Measurements from ENCODE around the gene ROGDI. TPM values are rescaled to one million over a fixed set of nuclear protein-coding genes. Genes with fewer than 3 reads are reported as not detected.

Gene ROGDI
- total and polyA plus RNA-seq, 4 donors: 14.6 to 37.1 (median 30.5) TPM

DNA sequence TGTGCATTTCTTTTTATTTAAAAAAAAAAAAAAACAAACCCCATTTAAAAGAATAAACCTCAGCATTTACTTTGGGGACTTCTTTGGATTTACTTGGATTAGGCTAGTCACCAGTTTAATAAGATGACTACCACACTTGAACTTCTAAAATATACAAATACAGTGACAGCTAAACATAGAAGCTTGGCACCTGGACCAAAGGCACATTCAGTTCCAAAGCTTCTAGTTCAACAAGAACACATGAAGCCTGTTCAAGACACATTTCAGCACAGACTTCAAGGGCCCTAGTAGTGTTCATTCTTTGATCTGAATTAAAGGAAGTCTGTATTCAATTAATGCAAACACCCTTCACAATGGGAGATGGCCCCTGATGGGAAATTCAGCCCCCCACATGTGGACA, 11.6 kb upstream of the ROGDI start:
- no peak for ATAC-seq (ENCODE audit: insufficient read depth, low FRiP score)

DNA sequence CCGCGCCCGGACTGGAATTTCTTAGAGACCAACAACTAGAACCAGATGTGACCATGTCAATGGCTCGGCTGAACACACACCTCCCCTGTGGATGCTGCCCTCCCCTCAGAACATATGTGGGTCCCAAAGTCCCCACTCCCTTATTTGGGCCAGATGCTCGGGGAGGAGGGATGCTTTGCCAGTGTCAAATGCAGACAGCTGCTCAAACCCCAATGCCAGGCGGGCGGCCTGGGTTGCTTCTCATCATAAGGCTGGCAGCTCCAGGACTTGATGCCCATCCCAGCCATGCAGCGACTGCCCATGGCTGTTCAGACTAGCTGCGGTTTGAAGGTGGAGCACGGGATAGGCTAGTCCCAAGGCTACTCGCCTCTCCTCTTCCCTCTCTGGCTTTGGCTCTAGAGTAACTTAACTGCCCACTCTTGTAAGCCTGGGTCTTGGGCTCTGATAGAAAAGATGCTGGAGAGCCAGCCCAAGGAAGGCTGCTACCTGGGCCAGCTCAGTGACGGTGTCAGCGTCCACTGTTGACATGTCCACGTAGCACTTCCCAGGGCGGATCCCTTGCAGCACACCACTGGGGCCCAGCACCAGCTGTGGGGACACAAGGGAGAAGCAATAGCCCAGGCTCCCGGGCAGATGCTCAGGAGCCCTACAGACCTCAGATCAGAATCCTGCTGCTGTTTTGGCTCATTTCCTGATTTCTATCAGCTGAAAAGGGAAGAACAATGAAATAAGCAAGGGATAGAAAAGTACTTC, 11.0 kb upstream of the ROGDI start:
- WGBS, 2 donors: 96 to 98% methylated on average over 16 of the region's 16 CpGs
- Histone ChIP-seq H3K4me1 (ENCODE audit: control insufficient read depth in 5 of 5, insufficient read depth in 5 of 5, low read length in 5 of 5) (peaks cover 0 to 2% (median 0%) of the 10 kb centered on the region in 5 donors), H3K9ac (ENCODE audit: insufficient read depth in 1 of 2, low read length in 2 of 2) (no peak overlapping the region), H3K27ac (ENCODE audit: low read depth in 1 of 2, low read length in 1 of 2) (peak overlapping the region in 1 of 2 donors; percentile 88), H3K36me3 (ENCODE audit: control insufficient read depth in 4 of 4, insufficient read depth in 4 of 4, low read length in 4 of 4) (peaks cover 14 to 50% (median 29%) of the 10 kb centered on the region in 4 donors), H3K27me3 (ENCODE audit: control insufficient read depth in 3 of 3, insufficient read depth in 3 of 3, low read length in 2 of 3) (no peaks in the 10 kb centered on the region), H3K9me3 (ENCODE audit: control insufficient read depth in 4 of 4, insufficient read depth in 3 of 4, low read length in 3 of 4) (no peaks in the 10 kb centered on the region), H3K4me3 (no peak overlapping the region)
- TF ChIP-seq, protein P1, sequence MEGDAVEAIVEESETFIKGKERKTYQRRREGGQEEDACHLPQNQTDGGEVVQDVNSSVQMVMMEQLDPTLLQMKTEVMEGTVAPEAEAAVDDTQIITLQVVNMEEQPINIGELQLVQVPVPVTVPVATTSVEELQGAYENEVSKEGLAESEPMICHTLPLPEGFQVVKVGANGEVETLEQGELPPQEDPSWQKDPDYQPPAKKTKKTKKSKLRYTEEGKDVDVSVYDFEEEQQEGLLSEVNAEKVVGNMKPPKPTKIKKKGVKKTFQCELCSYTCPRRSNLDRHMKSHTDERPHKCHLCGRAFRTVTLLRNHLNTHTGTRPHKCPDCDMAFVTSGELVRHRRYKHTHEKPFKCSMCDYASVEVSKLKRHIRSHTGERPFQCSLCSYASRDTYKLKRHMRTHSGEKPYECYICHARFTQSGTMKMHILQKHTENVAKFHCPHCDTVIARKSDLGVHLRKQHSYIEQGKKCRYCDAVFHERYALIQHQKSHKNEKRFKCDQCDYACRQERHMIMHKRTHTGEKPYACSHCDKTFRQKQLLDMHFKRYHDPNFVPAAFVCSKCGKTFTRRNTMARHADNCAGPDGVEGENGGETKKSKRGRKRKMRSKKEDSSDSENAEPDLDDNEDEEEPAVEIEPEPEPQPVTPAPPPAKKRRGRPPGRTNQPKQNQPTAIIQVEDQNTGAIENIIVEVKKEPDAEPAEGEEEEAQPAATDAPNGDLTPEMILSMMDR (IDR thresholded peaks at IDR 0.05; ENCODE audit: control extremely low read depth, extremely low read depth): no peak
- no peak for DNase-seq
- ATAC-seq (ENCODE audit: insufficient read depth, low FRiP score): no peak

More for the DNA sequence above, 11.6 kb upstream of the ROGDI start:
- no peak for DNase-seq
- Histone ChIP-seq H3K27me3 (ENCODE audit: control insufficient read depth in 3 of 3, insufficient read depth in 3 of 3, low read length in 2 of 3) (no peaks in the 10 kb centered on the region), H3K36me3 (ENCODE audit: control insufficient read depth in 4 of 4, insufficient read depth in 4 of 4, low read length in 4 of 4) (peaks cover 12 to 55% (median 31%) of the 10 kb centered on the region in 4 donors), H3K27ac (ENCODE audit: low read depth in 1 of 2, low read length in 1 of 2) (peak overlapping the region in 1 of 2 donors; percentile 69), H3K9me3 (ENCODE audit: control insufficient read depth in 4 of 4, insufficient read depth in 3 of 4, low read length in 3 of 4) (no peaks in the 10 kb centered on the region), H3K4me1 (ENCODE audit: control insufficient read depth in 5 of 5, insufficient read depth in 5 of 5, low read length in 5 of 5) (peaks cover 0 to 2% (median 0%) of the 10 kb centered on the region in 5 donors), H3K4me3 (no peak overlapping the region), H3K9ac (ENCODE audit: insufficient read depth in 1 of 2, low read length in 2 of 2) (no peak overlapping the region)
- TF ChIP-seq, protein P1 (IDR thresholded peaks at IDR 0.05; ENCODE audit: control extremely low read depth, extremely low read depth): no peak

DNA sequence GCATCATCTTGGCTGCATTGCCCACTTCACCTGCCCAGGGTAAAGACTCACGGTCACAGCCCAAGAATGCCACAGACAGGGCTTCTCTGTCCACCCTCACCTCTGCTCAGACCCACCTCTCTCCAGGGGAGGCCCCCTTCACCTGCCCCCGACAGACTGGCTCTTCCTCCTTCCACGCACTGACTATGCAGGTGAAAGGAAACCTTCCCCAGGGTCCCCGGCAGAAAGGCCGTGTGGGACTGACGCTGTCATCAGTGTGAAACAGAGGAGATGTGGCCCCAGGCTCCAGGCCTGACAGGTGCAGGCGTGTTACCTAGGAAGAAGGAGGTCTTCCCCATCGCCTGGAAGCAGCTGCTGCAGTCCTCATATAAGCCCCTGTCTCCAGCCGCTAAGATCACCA, 9.3 kb upstream of the ROGDI start:
- Histone ChIP-seq H3K36me3 (ENCODE audit: control insufficient read depth in 4 of 4, insufficient read depth in 4 of 4, low read length in 4 of 4) (peaks cover 14 to 50% (median 34%) of the 10 kb centered on the region in 4 donors), H3K27me3 (ENCODE audit: control insufficient read depth in 3 of 3, insufficient read depth in 3 of 3, low read length in 2 of 3) (no peaks in the 10 kb centered on the region), H3K4me3 (no peak overlapping the region), H3K9me3 (ENCODE audit: control insufficient read depth in 4 of 4, insufficient read depth in 3 of 4, low read length in 3 of 4) (no peaks in the 10 kb centered on the region), H3K9ac (ENCODE audit: insufficient read depth in 1 of 2, low read length in 2 of 2) (no peak overlapping the region), H3K4me1 (ENCODE audit: control insufficient read depth in 5 of 5, insufficient read depth in 5 of 5, low read length in 5 of 5) (peaks cover 0 to 2% (median 0%) of the 10 kb centered on the region in 5 donors), H3K27ac (ENCODE audit: low read depth in 1 of 2, low read length in 1 of 2) (no peak overlapping the region)
- 93 to 97% methylated on average over 9 of the region's 9 CpGs for WGBS, 2 donors
- TF ChIP-seq, protein P1 (IDR thresholded peaks at IDR 0.05; ENCODE audit: control extremely low read depth, extremely low read depth): no peak
- no peak for ATAC-seq (ENCODE audit: insufficient read depth, low FRiP score)
- DNase-seq: no peak

Measured in lung (tissue), 12 donors.